Immature natural killer cell (primary cell): Measurements from ENCODE around the gene BPIFB4. TPM values are rescaled to one million over a fixed set of nuclear protein-coding genes. Genes with fewer than 3 reads are reported as not detected.

ENCODE experiments used
- DNase-seq, 3 donors: peaks; one replicate each; pipeline ENCODE4 v3.0.0; 2022; ENCODE audit warnings: mixed read lengths in 1 of 3
- H3K27ac Mint-ChIP-seq, 6 donors: one replicate each; pipeline ENCODE4 v1.8.0; 2020; ENCODE audit warnings: mixed read lengths in 6 of 6, mild to moderate bottlenecking in 5 of 6, inconsistent platforms in 4 of 6, moderate library complexity in 3 of 6
- H3K27me3 Mint-ChIP-seq, 3 donors: one replicate each; pipeline ENCODE4 v1.8.0; 2020 to 2021; ENCODE audit warnings: low read depth in 3 of 3, mild to moderate bottlenecking in 3 of 3, mixed read lengths in 3 of 3, moderate library complexity in 3 of 3, inconsistent platforms in 1 of 3
- H3K36me3 Mint-ChIP-seq, 3 donors: one replicate each; pipeline ENCODE4 v1.8.0; 2020; ENCODE audit warnings: mixed read lengths in 3 of 3, inconsistent platforms in 2 of 3, mild to moderate bottlenecking in 2 of 3
- H3K4me1 Mint-ChIP-seq, 2 donors: one replicate each; pipeline ENCODE4 v1.8.0; 2020; ENCODE audit warnings: inconsistent platforms in 2 of 2, mild to moderate bottlenecking in 2 of 2, mixed read lengths in 2 of 2, moderate library complexity in 1 of 2
- H3K4me3 Mint-ChIP-seq, 5 donors: one replicate each; pipeline ENCODE4 v1.8.0; 2020; ENCODE audit warnings: mild to moderate bottlenecking in 5 of 5, mixed read lengths in 5 of 5, inconsistent platforms in 3 of 5, moderate library complexity in 3 of 5
- H3K9me3 Mint-ChIP-seq, 6 donors: one replicate each; pipeline ENCODE4 v1.8.0; 2020; ENCODE audit warnings: mild to moderate bottlenecking in 6 of 6, mixed read lengths in 6 of 6, inconsistent platforms in 4 of 6, moderate library complexity in 3 of 6
- polyA plus RNA-seq, 3 donors: library from polyadenylated mRNA; unstranded; fragments of 300-500 nt; fragmentation: Illumina TruSeq; gene quantifications; one replicate each; pipeline ENCODE4 v1.2.3, GENCODE V29; 2021

Gene BPIFB4
- polyA plus RNA-seq, 3 donors from 2014 or later = not detected

DNA sequence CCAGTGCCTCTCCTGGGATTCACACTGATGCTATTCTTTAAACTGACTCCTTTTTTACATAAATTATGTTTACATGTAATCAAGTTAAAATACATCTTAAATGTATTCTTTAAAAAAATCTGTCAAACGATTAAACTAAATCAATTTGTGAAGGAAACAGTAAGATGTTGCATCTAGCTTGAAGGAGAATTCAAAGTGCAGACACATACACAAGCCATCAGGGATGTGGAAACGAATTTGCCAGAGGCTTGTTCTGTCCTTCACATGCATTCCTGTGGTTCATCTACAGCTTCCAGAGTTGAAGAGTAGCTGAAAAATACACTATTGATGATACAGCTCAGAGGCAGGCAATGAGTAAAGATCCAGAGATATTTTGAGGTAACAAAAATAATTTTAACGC, 33.0 kb upstream of the BPIFB4 start:
- no peak for DNase-seq
- H3K4me1 Mint-ChIP-seq = no peaks in the 10 kb centered on the region
- H3K27me3 Mint-ChIP-seq = peaks cover 0 to 3% (median 2%) of the 10 kb centered on the region in 3 donors
- peaks cover 0 to 4% (median 3%) of the 10 kb centered on the region in 3 donors for H3K36me3 Mint-ChIP-seq
- no peak overlapping the region for H3K4me3 Mint-ChIP-seq
- H3K27ac Mint-ChIP-seq = no peak overlapping the region
- peaks cover 11 to 21% (median 15%) of the 10 kb centered on the region in 6 donors for H3K9me3 Mint-ChIP-seq

- Mint-ChIP-seq H3K36me3 (no peaks in the 10 kb centered on the region), H3K27ac (no peak overlapping the region)
Measured at GRCh38 chr20:33051333-33051732, 28.1 kb upstream of the BPIFB4 start.

DNA sequence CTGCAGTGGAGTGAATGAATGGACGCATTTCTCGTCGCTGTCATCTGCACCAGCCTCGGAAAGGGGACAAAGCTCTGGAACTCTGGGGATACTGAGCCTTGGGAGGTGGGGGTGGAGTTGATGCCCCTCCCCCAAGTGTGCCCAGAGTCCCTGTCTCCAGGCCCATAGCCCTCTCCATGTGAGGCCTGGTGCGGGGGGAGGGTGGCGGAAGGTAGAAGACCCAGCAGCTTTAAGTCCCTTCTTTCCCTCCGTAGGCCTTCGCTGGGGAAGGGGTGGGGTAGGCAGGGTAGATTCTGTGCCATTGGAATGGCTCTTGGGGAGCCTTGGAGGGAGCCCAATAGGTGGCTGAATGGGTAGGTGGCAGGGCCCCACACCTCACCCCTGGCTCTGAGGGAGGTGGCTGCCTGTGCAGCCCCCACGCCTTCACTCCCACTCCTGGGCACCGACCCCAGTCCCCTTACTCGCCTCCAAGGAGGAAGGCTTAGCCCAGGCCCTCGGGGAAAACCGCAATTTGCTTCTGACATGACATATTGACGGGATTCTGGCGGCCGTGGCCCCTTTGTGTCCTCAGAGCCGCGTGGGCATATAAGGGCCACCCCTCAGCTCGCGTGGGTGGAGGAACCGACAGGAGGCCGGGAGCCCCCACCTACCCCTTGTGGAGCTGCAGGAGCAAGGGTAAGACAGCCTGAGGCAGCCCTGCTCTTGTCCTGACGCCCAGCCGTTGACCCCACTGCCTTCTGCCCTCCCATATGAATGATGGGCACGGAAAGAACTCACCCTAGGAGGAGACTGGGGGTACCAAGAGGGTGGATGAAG, 25.9 kb upstream of the BPIFB4 start, which contains the start of gene BPIFB3:
Gene BPIFB3, plus strand, starts transcription at position 613 of the 816 bp plus-strand sequence. CDS start 1,533 bp downstream, outside the sequence.
- Mint-ChIP-seq H3K36me3 (no peaks in the 10 kb centered on the region), H3K27me3 (peaks cover 0 to 2% (median 0%) of the 10 kb centered on the region in 3 donors), H3K9me3 (peaks cover 0 to 1% (median 0%) of the 10 kb centered on the region in 6 donors), H3K4me1 (no peaks in the 10 kb centered on the region), H3K27ac (no peak within 1 kb of the TSS), H3K4me3 (no peak within 1 kb of the TSS)
- no peak for DNase-seq

More at GRCh38 chr20:33051333-33051732, 28.1 kb upstream of the BPIFB4 start:
- Mint-ChIP-seq H3K4me3 (no peak overlapping the region), H3K27me3 (no peaks in the 10 kb centered on the region), H3K9me3 (peaks cover 0 to 4% (median 1%) of the 10 kb centered on the region in 6 donors), H3K4me1 (no peaks in the 10 kb centered on the region)
- DNase-seq = no peak

DNA sequence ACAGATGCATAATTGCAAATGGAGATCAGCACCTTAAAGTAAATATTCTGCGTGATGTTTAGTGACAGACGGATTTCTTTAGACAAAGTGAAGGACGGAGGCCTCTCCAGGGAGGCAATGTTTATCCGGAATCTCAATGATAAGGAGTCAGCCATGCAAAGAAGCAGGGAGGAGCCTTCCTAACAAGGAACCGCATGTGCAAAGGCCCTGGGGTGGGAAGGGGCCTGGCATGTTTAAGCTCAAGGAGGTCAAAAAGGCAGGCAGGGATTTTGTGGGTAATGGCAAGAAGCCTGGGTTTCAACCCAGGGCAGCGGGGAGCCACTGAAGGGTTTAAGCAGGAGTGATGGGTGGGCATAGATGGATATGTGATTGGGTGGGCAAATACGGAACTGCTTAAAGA, 25.1 kb upstream of the BPIFB4 start:
- no peaks in the 10 kb centered on the region for H3K36me3 Mint-ChIP-seq
- H3K27me3 Mint-ChIP-seq = peaks cover 0 to 2% (median 2%) of the 10 kb centered on the region in 3 donors
- H3K4me1 Mint-ChIP-seq = no peaks in the 10 kb centered on the region
- H3K9me3 Mint-ChIP-seq = peaks cover 0 to 1% (median 0%) of the 10 kb centered on the region in 6 donors
- no peak overlapping the region for H3K27ac Mint-ChIP-seq
- no peak overlapping the region for H3K4me3 Mint-ChIP-seq
- DNase-seq = no peak

- Mint-ChIP-seq H3K9me3 (peaks cover 0 to under 1% (median 0%) of the 10 kb centered on the region in 6 donors), H3K27me3 (peaks cover 0 to 2% (median 2%) of the 10 kb centered on the region in 3 donors), H3K4me3 (no peak overlapping the region), H3K27ac (no peak overlapping the region), H3K4me1 (no peaks in the 10 kb centered on the region), H3K36me3 (no peaks in the 10 kb centered on the region)
- no peak for DNase-seq
Measured at GRCh38 chr20:33054791-33055190, 24.7 kb upstream of the BPIFB4 start.

- H3K27ac Mint-ChIP-seq = no peak overlapping the region
Measured at GRCh38 chr20:33059136-33059535, 20.3 kb upstream of the BPIFB4 start.

GRCh38 chr20:33059741-33060390, 19.6 kb upstream of the BPIFB4 start:
- Mint-ChIP-seq H3K4me1 (no peaks in the 10 kb centered on the region), H3K9me3 (no peaks in the 10 kb centered on the region), H3K4me3 (no peak overlapping the region), H3K36me3 (no peaks in the 10 kb centered on the region), H3K27ac (no peak overlapping the region), H3K27me3 (peaks cover 2 to 3% (median 2%) of the 10 kb centered on the region in 3 donors)
- no peak for DNase-seq

More at GRCh38 chr20:33059136-33059535, 20.3 kb upstream of the BPIFB4 start:
- no peaks in the 10 kb centered on the region for H3K4me1 Mint-ChIP-seq
- H3K27me3 Mint-ChIP-seq = peaks cover 2 to 3% (median 2%) of the 10 kb centered on the region in 3 donors
- H3K9me3 Mint-ChIP-seq = no peaks in the 10 kb centered on the region
- no peak for DNase-seq
- H3K36me3 Mint-ChIP-seq = no peaks in the 10 kb centered on the region
- no peak overlapping the region for H3K4me3 Mint-ChIP-seq

DNA sequence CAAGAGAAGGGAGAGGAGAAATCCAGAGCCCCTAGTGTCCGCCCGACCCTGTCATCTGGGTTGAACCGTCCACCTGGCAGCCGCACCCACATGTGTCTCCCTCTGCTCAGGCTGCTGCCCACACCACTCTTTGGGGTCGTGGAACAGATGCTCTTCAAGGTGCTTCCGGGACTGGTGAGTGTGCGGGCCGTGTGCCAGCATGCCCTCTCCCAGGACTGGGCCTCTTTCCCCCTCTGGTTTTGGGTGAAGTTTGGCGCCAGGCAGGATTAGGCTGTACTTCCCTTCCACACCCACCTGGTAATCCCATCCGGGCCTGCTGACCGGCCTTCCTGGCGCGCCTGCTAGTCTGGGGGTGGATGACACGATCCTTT, 17.8 kb upstream of the BPIFB4 start:
- Mint-ChIP-seq H3K4me1 (no peaks in the 10 kb centered on the region), H3K27me3 (peaks cover 2 to 5% (median 2%) of the 10 kb centered on the region in 3 donors), H3K9me3 (no peaks in the 10 kb centered on the region)

GRCh38 chr20:33062105-33062824, 17.2 kb upstream of the BPIFB4 start:
- Mint-ChIP-seq H3K36me3 (no peaks in the 10 kb centered on the region), H3K4me3 (no peak overlapping the region), H3K4me1 (no peaks in the 10 kb centered on the region), H3K9me3 (no peaks in the 10 kb centered on the region), H3K27ac (no peak overlapping the region), H3K27me3 (peaks cover 2 to 5% (median 2%) of the 10 kb centered on the region in 3 donors)
- no peak for DNase-seq

More for the DNA sequence above, 17.8 kb upstream of the BPIFB4 start:
- H3K36me3 Mint-ChIP-seq = no peaks in the 10 kb centered on the region
- H3K27ac Mint-ChIP-seq = no peak overlapping the region
- H3K4me3 Mint-ChIP-seq = no peak overlapping the region
- DNase-seq = no peak

GRCh38 chr20:33062825-33063149, 16.7 kb upstream of the BPIFB4 start:
- Mint-ChIP-seq H3K9me3 (no peaks in the 10 kb centered on the region), H3K27me3 (peaks cover 2 to 5% (median 3%) of the 10 kb centered on the region in 3 donors), H3K4me3 (no peak overlapping the region), H3K36me3 (no peaks in the 10 kb centered on the region), H3K4me1 (no peaks in the 10 kb centered on the region), H3K27ac (no peak overlapping the region)
- DNase-seq = no peak

DNA sequence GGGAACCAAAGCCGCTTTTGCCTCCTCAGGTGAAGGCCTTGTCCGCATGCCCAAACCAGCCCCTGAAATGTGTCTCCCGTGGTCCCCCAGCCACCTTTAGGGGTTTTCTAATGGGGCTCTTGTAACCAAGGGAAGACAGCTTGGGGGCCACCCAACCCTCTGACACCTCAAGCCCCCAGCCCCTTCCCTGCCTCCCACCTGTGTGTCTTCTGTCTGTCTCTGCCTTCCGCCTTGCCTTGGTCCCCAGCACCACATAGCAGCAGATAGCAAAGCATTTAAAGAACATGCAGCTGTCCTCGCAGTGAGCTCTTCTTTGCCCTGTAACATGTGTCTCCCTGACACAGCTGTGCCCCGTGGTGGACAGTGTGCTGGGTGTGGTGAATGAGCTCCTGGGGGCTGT, 16.2 kb upstream of the BPIFB4 start:
- H3K36me3 Mint-ChIP-seq = no peaks in the 10 kb centered on the region
- no peaks in the 10 kb centered on the region for H3K9me3 Mint-ChIP-seq
- DNase-seq = no peak
- H3K4me1 Mint-ChIP-seq = no peaks in the 10 kb centered on the region
- peaks cover 0 to 6% (median 5%) of the 10 kb centered on the region in 3 donors for H3K27me3 Mint-ChIP-seq
- H3K27ac Mint-ChIP-seq = no peak overlapping the region
- no peak overlapping the region for H3K4me3 Mint-ChIP-seq

DNA sequence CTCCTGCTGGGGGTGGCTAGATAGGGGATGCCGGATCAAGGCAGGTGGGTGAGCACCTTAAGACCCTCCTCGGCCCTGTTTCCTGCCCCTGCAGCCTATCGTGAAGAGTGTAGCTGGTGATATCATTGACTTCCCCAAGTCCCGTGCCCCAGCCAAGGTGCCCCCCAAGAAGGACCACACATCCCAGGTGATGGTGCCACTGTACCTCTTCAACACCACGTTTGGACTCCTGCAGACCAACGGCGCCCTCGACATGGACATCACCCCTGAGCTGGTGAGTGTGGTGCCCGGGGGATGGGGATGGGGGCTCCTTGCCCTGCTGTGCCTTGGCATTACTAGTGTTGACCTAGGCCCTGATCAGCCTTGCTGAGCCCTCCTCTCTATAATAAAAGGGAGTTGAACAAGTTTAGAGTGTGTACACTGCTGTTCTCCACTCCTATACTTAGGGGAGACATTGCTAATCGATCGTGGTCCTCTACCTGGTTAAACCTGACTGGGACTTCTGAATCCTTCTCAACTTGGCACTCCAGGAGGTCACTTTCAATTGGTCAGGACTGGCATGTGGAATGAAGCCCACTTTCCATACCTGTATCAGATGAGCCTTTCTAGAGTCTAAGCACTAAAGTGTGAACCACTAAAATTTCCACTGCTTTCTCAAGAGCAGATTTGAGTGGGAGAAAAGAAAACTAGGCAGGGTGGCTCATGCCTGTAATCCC, 14.7 kb upstream of the BPIFB4 start:
- H3K9me3 Mint-ChIP-seq = no peaks in the 10 kb centered on the region
- no peaks in the 10 kb centered on the region for H3K4me1 Mint-ChIP-seq
- no peak for DNase-seq
- H3K36me3 Mint-ChIP-seq = no peaks in the 10 kb centered on the region
- H3K27ac Mint-ChIP-seq = no peak overlapping the region
- H3K27me3 Mint-ChIP-seq = peaks cover 0 to 5% (median 4%) of the 10 kb centered on the region in 3 donors
- no peak overlapping the region for H3K4me3 Mint-ChIP-seq

DNA sequence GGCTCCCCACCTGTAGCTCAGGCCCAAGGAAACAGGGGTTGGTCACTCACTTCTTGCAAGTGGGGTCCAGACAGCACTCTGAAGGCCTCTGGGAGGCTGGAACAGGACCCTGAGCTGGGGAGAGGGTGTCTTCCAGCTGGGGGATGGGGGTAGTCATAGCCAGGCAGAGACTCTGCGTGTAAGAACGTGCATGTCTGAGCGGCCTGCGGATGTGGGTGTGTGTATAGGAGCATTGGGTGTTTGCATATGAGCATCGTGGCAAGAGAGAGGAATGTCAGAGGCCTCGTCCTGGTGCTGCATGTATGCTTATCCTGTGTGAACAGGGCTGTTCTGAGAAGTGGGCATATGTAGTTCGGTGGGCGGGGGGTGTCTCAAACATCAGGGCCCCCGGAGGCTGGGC, 13.7 kb upstream of the BPIFB4 start:
- Mint-ChIP-seq H3K36me3 (no peaks in the 10 kb centered on the region), H3K27ac (no peak overlapping the region), H3K4me1 (no peaks in the 10 kb centered on the region), H3K27me3 (peaks cover 0 to 9% (median 5%) of the 10 kb centered on the region in 3 donors), H3K9me3 (no peaks in the 10 kb centered on the region), H3K4me3 (no peak overlapping the region)
- no peak for DNase-seq
